EL (cell line): ENCODE data around the gene SOX6.

Experiments used
- DNase-seq: peaks from one replicate; pipeline ENCODE4 v3.0.0-alpha.2; 2016

SOX6 gene

DNA sequence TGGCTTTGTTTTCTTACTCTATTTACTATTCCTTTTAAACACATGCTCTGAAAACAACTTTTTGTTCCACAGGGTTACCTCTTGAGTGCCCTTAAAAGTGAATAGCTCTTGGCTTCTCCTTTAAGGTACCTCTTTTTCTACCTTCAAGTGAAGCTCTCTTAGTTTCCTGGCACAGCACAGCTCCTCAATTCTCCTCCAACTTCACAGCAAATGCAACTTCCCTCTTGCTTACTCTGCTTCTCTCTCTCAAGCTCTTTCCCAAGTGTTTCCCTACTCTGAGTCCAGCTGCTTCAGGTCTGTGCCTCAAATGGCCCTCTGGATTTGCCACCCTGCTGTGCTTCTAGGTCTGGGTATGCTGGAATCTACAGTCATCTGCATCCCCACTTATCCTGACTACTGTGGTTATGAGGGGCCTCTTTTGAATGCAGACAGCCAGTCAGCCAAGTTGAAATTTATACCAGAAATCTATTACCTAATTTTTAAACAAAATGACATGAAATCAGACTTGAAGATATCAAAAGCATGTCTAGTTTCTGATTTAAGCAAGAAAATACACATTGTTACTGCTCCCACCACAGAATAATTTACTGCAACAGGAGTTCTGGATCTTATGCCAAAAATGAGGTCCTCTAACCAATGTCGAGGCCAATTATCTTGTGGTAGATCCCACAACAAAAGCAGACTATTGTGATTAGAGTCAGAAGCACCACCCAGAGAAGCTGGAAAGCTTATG is 371.1 kb downstream of the SOX6 start:
- no peak for DNase-seq

GRCh38 chr11:15981292-15981691 is 375.1 kb downstream of the SOX6 start:
- DNase-seq = no peak

GRCh38 chr11:15977116-15977515 is 379.2 kb downstream of the SOX6 start:
- DNase-seq = no peak

GRCh38 chr11:15976433-15977045 is 379.8 kb downstream of the SOX6 start:
- peak; percentile 67 for DNase-seq

DNA sequence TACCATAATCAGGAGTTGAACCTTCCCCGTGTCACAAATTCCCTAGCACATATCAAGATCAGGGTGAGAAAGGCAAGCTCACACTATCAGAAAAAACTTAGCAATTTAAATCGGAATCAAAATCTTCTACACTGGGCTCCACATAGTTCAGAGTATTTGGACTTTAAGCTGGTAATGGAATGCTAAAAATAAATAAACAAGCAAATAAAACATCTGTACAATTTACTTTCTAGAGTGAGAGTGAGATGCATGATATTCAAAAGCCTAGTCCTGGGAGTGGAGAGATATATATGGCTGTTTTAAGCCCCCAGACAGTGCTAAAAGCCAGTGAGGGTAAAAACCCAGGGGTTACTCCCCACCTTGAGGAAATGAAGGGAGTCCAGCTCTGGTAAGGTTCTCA is 380.6 kb downstream of the SOX6 start:
- DNase-seq = no peak

- DNase-seq = no peak
Observed at GRCh38 chr11:15972838-15973237, 383.5 kb downstream of the SOX6 start.

- DNase-seq = no peak
Observed at GRCh38 chr11:15971215-15971546, 385.2 kb downstream of the SOX6 start.

GRCh38 chr11:15970506-15971214 is 385.7 kb downstream of the SOX6 start:
- DNase-seq = no peak

DNA sequence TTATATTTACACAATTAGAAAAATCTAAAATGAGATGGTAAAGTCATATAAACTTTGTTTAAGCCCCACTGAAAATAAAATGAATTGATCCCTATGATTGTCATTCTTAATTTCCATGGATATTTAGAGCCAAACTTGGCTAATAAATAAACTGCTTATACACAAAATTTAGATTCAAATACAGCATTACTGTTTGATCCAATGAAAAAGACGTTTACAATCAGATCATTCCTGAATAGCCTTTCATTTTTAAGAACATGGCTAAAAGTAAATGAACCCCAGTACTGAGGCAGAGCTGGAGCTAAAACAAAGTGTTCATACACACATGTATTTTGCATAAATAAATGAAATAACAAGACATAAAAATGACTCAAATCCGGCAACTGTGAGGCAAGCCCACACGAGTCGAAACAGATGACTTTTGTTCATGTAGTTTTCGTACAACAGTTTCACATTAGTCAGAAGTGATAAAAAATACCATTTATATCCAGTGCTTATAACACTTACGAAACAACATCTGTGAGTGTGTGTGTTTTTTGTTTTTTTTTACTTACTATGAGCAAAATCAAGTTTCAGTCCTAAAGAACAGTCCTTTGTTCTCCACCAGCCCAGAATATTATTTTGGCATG is 386.5 kb downstream of the SOX6 start:
- DNase-seq = peak; percentile 45

DNA sequence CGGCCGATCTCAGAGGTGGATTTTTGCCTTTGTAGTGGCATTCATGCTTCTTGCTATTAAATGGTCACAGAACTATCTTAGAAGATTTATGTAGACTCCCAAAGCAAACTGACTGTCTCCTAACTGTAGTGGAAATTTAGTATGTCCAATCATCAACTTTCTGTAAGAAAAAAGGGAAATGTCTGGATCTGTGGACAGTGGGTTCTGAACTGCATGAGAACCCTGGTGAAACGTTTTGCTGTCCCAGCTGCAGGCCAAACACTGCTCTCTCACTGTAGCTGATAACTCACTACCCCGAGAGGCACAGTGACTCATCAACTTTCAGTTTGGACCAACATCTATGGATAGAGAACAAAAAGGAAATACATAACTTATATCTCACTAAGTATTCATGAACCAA is 387.1 kb downstream of the SOX6 start:
- peak; percentile 81 for DNase-seq

GRCh38 chr11:15968461-15969130 is 387.8 kb downstream of the SOX6 start:
- DNase-seq = no peak

DNA sequence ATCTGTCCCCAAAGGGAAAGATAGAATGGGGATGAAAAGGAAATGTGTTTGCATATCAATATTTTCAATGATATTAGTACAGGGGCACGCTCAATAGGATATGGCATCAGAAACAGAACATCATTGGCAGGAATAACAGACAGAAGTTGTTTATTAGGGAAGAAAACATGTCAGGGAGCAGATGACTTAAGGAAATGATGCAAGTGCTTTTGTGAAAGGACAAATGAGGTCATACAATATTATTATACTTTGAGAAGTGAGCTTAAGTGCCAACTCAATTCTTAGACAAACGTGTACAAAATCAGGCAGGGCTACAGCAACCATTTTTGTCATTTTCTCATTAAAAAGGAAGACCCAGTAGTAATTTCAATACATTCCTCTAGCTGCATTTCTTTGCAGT is 388.4 kb downstream of the SOX6 start:
- DNase-seq = peak; percentile 16

DNA sequence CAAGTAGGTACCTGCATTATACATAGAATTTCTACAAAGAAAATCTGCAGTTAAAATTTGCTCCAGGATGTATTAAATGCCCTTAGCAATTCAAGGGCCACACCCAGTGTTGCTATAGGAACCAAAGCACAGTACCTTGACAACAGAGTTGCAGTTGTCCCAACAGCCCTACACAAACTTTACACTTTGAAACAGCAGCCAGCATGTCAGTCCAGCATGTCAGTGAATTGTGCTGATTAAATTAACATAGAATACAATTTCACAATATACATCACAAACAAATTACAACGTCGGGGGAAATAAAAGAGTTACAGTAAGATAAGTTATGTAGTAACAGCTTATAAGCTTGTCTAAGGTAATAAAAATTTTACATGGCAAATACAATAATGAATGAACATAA is 389.2 kb downstream of the SOX6 start:
- DNase-seq = no peak

- DNase-seq = no peak
Observed at GRCh38 chr11:15965562-15966250, 390.6 kb downstream of the SOX6 start.

DNA sequence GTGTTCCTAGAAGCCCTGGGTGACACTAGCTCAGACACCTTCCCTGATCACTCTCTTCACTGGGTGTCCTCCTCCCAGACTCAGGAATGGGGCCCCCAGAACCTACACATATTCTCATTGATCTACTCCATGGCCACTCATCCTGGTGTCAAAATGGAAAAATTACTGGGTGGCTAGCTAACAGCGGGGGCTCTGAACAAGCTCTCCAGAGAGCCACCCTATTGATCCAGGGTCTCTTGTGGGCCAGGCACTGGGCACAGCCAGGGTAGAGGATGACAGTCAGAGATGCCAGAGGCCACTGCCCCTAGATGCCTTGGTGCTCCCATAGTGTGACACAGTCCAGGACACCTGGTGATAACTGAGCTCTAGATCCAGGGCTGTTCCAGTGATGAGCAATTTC is 393.1 kb downstream of the SOX6 start:
- DNase-seq = no peak

DNA sequence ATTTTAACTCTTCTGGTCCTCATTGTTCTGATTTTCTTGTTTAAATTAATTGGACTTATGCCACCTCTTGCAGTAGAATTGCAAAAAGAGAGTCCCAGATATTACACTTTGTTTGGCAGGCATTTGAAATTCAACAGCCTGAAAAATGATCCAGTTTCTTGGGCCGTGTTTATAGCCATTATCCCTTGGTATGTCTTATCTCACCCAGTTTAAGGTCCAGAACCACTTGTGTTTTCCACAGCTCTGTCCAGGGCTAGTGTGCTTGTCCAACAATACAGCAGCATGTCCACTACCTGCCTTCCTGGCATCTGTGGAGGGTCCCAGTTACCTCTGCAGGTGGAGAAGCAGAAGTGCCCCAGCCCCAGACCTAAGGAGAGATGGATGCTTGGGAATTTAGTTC is 397.4 kb downstream of the SOX6 start:
- no peak for DNase-seq

- DNase-seq = no peak
Observed at GRCh38 chr11:15957234-15957633, 399.1 kb downstream of the SOX6 start.

GRCh38 chr11:15956302-15956701 is 400.0 kb downstream of the SOX6 start:
- no peak for DNase-seq

- peak; percentile 58 for DNase-seq
Observed at GRCh38 chr11:15955595-15955994, 400.8 kb downstream of the SOX6 start.

DNA sequence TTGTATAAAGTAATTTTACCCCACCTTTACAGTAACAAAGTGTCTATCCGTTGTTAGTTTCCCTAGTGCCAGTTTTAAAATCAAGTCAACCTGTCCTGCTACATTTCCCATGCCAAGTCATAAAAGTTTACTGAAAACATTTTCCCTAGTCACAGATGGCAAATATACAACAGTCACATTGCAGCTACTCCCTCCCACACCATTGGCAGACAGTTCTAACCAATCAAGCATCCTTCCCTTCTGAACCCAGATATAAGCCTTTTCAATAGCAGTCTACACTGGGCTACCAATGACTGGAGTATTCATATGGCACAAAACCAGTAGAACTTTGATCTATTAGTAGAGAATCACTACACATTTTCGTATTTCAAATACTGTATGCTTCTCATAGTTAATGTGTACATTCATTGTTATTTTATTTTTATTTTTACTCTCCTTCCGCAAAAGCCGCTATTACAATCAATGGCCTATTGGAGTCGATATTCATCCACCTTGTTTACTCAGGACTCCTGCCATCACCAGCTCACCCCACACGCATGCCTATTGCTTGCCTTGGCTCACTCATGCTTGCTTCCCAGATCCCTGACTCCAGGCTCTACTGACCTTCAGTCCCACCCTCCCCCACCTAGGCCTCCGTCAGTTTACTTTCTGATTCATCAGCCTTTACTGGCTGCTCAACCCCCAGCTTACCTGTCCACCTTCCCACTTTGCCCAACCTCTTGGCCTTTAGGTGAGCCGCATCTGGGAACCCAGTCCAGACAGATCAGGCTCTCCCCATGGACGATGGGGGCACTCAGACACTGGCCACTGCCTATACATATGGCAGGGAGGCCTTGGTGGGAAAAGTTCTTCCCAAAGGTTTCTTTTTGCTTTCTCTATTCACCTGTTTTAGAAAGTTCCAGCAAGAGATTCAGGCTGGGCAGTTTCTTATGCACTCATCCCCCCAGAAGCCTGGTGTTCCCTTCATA is 408.4 kb downstream of the SOX6 start:
- no peak for DNase-seq

GRCh38 chr11:15945726-15946125 is 410.6 kb downstream of the SOX6 start:
- no peak for DNase-seq
